ENCODE data around the gene RBM39. TPM values are rescaled to one million over a fixed set of nuclear protein-coding genes. Genes with fewer than 3 reads are reported as not detected.

Gene RBM39
- total RNA-seq, 3 donors from 2014 or later (not counting 1 experiment from before 2014, with no cell fraction given), result 1,431 to 1,555 (median 1,445) TPM

DNA sequence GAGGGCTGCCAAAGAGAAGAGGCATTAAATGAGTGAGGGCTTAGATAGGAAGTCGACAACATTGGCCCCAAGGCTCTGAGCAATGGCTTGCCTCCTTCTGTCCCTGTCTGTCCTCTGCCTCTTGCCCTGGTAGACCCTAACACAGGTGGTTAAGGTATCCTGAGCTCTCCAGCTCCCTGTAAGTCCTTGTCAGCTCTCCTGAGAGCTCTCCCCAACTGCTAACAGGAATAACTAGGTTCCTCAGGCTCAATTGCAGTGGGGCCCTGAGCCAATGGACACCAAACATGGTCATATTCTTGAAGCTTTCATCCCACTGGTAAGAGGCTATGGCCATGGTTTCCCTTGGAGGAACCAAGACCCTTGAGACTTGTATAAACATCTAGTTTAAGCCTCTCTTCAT is 72.4 kb downstream of the RBM39 start:
- Histone ChIP-seq H3K27ac (ENCODE audit: low read length) (no peak overlapping the region), H3K9me3 (ENCODE audit: control insufficient read depth, insufficient read depth, low read length) (no peaks in the 10 kb centered on the region), H3K27me3 (ENCODE audit: control insufficient read depth, insufficient read depth, low read length) (no peaks in the 10 kb centered on the region), H3K4me3 (ENCODE audit: low read length) (no peak overlapping the region), H3K36me3 (ENCODE audit: control insufficient read depth, insufficient read depth, low read length) (peaks cover 43% of the 10 kb centered on the region), H3K4me1 (ENCODE audit: control insufficient read depth, insufficient read depth, low read length) (peaks cover 6% of the 10 kb centered on the region)
- H3K36me3 Mint-ChIP-seq, result peaks cover 22% of the 10 kb centered on the region
- 89% methylated on average over 1 of the region's 1 CpG for WGBS (ENCODE audit: insufficient coverage)
- no peak for ATAC-seq
- H3K27ac Mint-ChIP-seq, result no peak overlapping the region
- H3K27me3 Mint-ChIP-seq (ENCODE audit: low read depth in 2 of 2), result no peaks in the 10 kb centered on the region
- H3K4me3 Mint-ChIP-seq, result no peak overlapping the region
- intact Hi-C loops (cut with micrococcal nuclease), result no loop called here
- DNase-seq, result no peak
- no peaks in the 10 kb centered on the region for H3K9me3 Mint-ChIP-seq
- TF ChIP-seq, protein P1, sequence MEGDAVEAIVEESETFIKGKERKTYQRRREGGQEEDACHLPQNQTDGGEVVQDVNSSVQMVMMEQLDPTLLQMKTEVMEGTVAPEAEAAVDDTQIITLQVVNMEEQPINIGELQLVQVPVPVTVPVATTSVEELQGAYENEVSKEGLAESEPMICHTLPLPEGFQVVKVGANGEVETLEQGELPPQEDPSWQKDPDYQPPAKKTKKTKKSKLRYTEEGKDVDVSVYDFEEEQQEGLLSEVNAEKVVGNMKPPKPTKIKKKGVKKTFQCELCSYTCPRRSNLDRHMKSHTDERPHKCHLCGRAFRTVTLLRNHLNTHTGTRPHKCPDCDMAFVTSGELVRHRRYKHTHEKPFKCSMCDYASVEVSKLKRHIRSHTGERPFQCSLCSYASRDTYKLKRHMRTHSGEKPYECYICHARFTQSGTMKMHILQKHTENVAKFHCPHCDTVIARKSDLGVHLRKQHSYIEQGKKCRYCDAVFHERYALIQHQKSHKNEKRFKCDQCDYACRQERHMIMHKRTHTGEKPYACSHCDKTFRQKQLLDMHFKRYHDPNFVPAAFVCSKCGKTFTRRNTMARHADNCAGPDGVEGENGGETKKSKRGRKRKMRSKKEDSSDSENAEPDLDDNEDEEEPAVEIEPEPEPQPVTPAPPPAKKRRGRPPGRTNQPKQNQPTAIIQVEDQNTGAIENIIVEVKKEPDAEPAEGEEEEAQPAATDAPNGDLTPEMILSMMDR (IDR thresholded peaks at IDR 0.05), result no peak
- H3K4me1 Mint-ChIP-seq, result peaks cover 5% of the 10 kb centered on the region in 2 donors

DNA sequence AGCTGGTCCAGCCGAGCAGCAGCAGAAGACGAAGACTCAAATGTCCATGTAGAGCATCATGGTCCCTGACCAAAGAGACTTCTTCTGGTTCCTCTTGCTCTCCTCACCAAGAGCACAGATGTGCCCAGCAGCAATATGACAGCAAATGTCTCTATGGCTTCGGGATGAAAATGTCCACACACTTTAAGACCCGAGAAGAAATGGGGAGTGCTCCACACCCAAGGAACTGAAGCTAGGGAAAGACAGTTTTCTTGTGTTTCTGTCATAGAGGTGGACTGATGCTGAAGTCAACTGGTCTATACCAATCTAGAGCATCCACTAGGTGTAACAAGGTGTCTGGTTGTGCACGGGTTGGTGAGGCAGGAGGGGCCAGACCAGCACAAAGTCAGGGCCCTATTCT is 72.8 kb downstream of the RBM39 start:
- H3K4me1 Mint-ChIP-seq, result peaks cover 9% of the 10 kb centered on the region in 2 donors
- peaks cover 6% of the 10 kb centered on the region for H3K4me1 ChIP-seq (ENCODE audit: control insufficient read depth, insufficient read depth, low read length)
- no peaks in the 10 kb centered on the region for H3K9me3 Mint-ChIP-seq
- peaks cover 22% of the 10 kb centered on the region for H3K36me3 Mint-ChIP-seq
- H3K9me3 ChIP-seq (ENCODE audit: control insufficient read depth, insufficient read depth, low read length), result no peaks in the 10 kb centered on the region
- H3K4me3 ChIP-seq (ENCODE audit: low read length), result no peak overlapping the region
- no peaks in the 10 kb centered on the region for H3K27me3 Mint-ChIP-seq (ENCODE audit: low read depth in 2 of 2)
- no peak overlapping the region for H3K27ac ChIP-seq (ENCODE audit: low read length)
- no peaks in the 10 kb centered on the region for H3K27me3 ChIP-seq (ENCODE audit: control insufficient read depth, insufficient read depth, low read length)
- intact Hi-C loops (cut with micrococcal nuclease), result no loop called here
- H3K36me3 ChIP-seq (ENCODE audit: control insufficient read depth, insufficient read depth, low read length), result peaks cover 38% of the 10 kb centered on the region
- H3K4me3 Mint-ChIP-seq, result no peak overlapping the region
- ATAC-seq, result no peak
- TF ChIP-seq, protein P1 (IDR thresholded peaks at IDR 0.05), result no peak
- no peak for DNase-seq
- 94% methylated on average over 5 of the region's 5 CpGs for WGBS (ENCODE audit: insufficient coverage)
- H3K27ac Mint-ChIP-seq, result no peak overlapping the region

DNA sequence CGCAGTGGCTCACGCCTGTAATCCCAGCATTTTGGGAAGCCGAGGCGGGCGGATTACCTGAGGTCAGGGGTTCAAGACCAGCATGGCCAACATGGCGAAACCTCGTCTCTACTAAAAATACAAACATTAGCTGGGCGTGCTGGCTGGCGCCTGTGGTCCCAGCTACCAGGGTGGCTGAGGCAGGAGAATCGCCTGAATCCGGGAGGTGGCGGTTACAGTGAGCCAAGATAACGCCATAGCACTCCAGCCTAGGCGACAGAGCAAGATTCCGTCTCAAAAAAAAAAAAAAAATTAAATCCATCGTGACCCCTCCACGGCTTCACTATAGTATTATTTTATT is 76.1 kb downstream of the RBM39 start:
- Mint-ChIP-seq H3K27me3 (ENCODE audit: low read depth in 2 of 2) (no peaks in the 10 kb centered on the region), H3K27ac (peak overlapping the region in 1 of 2 donors; percentile 100), H3K4me1 (peaks cover 42% of the 10 kb centered on the region in 2 donors), H3K36me3 (peaks cover 16% of the 10 kb centered on the region), H3K9me3 (no peaks in the 10 kb centered on the region), H3K4me3 (no peak overlapping the region)
- TF ChIP-seq, protein P1 (IDR thresholded peaks at IDR 0.05), result no peak
- H3K36me3 ChIP-seq (ENCODE audit: control insufficient read depth, insufficient read depth, low read length), result peaks cover 20% of the 10 kb centered on the region
- WGBS (ENCODE audit: insufficient coverage), result 98% methylated on average over 13 of the region's 17 CpGs
- no peak overlapping the region for H3K4me3 ChIP-seq (ENCODE audit: low read length)
- H3K4me1 ChIP-seq (ENCODE audit: control insufficient read depth, insufficient read depth, low read length), result peaks cover 13% of the 10 kb centered on the region
- no peaks in the 10 kb centered on the region for H3K27me3 ChIP-seq (ENCODE audit: control insufficient read depth, insufficient read depth, low read length)
- intact Hi-C loops (cut with micrococcal nuclease), result loop anchor here (1.0 to 2.0 kb wide), 2 partner anchors 102 to 125 kb away; no protein-coding TSS in a partner anchor
- no peak for DNase-seq
- no peaks in the 10 kb centered on the region for H3K9me3 ChIP-seq (ENCODE audit: control insufficient read depth, insufficient read depth, low read length)
- no peak for ATAC-seq
- H3K27ac ChIP-seq (ENCODE audit: low read length), result no peak overlapping the region
